Femur (tissue), 1 donor: Measurements from ENCODE around the gene KDR.

ENCODE experiments used
- DNase-seq: peaks from one replicate; pipeline ENCODE4 v3.0.0-alpha.2; 2017

KDR gene

DNA sequence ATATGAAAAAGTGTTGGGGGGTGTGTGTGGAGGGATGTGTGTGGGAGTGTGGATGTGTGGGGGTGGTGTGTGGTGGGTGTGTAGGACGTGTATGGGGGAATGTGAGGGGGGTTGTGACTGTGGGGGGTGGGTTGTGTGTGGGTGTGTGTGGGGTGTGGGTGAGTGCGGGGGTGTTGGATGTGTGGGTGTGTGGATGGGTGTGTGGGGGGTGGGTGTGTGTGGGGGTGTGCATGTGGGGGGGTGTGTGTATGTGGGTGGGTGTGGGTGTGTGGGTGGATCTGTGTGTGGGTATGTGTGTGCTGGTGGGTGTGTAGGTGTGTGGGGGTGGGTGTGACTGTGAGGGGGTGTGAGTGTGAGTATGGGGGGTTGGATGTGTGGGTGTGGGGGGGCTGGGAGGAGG lies 47.8 kb downstream of the KDR start:
- DNase-seq, result no peak

DNA sequence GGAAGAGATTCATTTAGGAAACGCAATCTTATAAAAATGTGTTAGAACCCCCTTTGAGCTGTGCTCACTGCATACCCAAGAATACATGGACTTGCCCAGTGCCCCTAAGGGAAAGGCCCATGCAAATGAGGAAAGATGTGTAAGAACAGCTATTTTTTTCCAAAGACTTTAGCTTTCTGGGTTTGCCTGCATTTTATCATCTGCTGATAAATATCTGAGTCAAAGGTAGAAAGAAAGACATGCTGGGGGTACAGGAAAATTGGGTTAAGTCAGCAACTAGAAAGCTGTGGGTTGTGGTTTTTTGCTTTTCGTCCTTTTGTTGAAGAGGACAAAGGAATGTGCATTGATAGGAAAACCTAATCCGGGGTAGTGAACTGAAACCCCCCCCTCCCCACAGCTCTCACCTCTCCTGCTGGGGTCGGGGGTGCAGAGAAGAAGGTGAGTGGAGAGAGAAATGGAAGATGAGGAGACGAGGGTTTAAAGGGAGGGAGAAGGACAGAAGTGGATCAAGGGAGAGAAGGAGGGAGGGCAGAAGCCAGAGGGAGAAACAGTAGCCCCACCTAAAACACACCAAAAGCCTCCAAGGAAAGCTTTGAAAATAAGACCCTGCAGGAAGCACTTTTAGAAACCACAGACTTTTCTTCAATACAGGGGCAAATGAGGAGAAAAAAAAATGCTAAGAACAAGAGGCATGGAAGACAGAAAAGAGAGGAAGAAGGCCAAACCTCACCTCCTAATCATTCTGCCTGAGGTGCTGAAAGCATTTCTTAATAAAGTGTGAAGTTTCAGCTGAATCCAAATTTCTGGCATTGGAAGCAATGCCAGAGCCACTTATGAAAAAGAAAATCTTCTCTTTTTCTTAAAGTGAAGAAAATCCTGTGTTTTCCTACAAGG lies 49.3 kb downstream of the KDR start:
- DNase-seq, result no peak

DNA sequence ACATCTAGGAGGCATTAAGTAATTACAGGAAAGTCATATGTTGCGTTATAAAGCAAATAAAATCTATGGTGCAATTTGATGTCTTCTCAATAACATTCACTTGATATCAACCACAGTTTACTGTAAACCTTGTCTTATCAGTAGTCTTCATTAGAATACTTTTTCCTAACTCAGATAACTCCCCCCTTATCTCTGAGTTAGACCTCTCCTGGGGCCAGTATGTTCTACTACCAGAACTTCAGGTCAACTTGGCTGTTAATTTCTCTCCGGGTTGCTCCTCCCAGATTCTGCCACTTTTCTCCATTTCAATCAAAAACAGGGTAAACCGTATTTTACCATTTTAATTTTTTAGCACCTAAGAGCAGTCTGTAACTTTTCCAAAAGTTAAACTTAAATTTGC lies 50.0 kb downstream of the KDR start:
- DNase-seq, result no peak

DNA sequence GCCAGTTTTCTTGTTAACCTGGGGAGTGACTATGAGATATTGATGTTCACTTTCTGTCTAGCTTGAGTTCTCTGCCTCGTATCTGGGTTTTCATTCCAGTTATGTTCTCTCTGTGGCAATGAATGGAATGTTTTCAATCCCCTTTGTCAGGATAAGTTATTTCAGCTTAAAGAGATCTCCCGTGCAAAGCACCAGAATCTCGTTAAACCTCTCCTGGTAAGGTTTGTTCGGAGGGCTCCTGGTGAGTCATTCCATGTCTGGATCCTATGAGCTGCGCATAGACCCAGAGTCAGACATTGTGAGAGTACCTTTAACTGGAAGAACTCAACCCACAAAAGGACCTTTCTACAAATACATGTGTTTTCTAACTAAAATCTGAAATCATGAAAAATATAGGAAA lies 51.0 kb downstream of the KDR start:
- no peak for DNase-seq

DNA sequence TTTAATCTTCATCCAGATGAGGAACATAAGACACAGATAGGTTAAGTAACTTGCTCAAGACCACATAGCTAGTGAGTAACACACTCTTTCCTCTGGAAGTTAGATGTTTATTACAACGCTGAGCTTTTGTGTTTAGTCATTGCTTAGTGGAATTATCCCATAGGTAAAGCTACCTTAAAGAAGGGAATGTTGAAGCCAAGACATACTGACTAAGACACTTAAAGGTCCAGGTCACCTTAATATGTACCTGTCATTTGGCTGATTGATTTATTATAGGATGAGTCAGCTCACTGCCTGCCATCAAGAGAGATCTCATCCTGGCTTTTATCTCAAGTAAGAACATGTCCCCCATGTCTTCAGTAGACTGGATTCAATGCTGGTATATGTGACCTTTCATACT lies 53.4 kb downstream of the KDR start:
- no peak for DNase-seq

DNA sequence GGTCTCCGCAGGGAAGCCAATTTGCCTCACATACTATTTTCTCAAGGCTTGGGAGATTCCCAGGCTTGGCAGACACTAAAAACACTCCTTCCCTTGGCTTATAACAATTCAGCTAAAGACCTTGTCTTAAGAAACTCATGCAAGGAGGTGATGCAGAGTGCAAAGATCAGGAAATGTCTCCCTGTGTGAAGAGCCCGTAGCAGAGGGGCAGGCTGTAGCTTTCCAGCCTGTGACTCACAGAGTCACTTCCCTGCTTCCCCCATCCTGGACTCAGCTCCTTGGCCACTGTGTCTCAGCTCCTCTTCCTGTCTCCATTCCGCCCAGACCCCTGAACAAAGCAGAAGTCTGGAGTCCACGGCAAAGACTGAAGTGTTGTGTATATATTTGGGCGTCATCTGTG lies 56.1 kb downstream of the KDR start:
- DNase-seq, result peak; percentile 25

DNA sequence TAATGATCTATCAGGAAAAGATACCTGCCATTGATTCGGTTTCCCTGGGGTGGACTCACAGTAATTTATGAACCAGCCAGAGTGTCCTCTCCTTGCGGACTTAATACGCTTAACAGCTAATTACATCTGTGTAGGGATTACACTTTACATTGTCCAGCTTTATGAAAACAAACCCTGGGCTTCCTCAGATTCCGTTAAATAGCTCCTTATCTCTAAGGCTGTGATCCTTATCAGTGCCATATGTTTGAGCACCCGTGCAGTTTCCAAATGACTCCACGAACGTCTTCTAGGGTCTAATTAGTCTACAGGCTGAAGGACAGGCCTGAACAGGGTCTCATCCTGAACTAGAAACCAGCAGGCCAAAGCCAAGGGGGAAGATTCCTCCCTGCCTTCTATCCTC lies 56.9 kb downstream of the KDR start:
- DNase-seq, result no peak

DNA sequence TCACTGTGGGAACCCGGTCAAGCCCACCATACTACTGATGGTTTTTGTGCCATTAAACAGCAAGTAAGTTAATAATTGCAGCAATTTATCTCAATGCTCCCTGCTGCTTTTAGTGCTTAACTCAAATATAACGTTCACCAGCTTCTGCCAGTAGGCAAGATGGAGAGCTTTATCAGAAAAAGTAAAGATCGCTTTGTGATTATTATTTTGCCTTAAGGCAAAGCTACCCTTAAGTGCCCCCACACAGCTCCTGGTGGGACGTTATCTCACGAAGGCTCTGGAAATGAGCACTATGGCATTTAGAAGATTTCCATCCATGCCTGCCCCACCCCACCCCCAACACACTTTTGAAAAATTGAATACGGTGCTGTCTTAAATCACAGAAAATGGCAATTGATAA lies 59.4 kb downstream of the KDR start:
- DNase-seq, result no peak

DNA sequence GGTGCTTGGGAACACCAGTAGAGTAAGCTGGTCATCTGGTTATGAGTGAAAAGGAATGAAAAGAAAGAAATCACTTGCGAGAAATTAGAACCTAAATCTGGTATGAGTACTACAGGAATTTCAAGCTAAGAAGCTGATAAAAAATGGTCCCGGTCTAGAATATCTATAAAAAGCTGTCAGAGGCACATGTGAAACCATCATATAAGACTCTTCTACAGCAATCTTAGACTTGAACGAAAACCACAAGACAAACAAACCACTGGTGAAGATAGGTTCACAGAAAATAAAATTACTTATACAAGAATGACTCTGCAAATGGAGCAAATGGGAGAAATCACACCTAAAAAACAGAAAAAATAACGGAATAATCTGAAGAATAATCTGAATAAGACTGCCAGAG lies 69.9 kb downstream of the KDR start:
- DNase-seq, result no peak

DNA sequence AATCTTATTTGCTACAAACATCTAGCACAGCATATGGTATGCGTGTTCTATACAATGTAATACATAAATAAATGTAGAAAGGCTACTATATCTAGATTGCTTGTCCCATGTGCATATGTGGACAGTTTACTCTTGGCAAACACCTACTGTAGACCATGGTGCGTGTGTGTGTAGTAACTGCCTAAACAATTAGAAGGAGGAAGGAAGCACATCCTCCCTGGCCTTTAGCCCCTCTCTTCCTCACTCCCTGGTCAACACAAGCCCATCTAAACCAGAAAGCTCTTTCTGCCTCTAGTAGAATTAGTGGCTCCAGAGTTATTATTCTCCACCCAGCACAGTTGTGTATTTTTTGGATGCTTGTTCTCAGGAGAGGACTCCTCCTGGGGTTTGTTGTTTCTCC lies 73.9 kb downstream of the KDR start:
- DNase-seq, result no peak

DNA sequence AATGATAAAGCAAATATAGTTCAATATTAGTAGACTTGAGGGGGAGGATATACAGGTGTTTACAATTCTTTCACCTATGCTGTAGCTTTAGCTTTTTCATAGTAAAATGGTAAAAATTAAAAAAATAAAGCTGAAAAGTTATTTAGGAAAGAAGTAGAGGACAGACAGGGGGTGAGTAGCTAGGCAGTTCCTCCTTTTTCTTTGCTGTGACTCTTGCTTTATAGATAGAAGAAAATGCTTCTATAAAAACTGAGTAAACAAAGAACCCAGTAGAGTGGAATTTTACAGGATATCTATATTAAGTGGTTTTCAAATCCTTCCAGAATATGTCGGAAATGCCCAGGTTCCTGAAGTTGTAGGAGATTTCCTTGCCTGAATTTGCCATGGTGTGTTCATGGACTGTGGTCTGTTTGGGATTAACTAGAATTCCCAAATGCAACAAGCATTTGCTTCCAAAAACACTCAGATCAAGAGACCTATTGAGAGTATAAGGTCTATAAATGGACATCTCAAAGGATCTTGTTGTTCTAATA lies 74.9 kb downstream of the KDR start:
- DNase-seq, result no peak

DNA sequence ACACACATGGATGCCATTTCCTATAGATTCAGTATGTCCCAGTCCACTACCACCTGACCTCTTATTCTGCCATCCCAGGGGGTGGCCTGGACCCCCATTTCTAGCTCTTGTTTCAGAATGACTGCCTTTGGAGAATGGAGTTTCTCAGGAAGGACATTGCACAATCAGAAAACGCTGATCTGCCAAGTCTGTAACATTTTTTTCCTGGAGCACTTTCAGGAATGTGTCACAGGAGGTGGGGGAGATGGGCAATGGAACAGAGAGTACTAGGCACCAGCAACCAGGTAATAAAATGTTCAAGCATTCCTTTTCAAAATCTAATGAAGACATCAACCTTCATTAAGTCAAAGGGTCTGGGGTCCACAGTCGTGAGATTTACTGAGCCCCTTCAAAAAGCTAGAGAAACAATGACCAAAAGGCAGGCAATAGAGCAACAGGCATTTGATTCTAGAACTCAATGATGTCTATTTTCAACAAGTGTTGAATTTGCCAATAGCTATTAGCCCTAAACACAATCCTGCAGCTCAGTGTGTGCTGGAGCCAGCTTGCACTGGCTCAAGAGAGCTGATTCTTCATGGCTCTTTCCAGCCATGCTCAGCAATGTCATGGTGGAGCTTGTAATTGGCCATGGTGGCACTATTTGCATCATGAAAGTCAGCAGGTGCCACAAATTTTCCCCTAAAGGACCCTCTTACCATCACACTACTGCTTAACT lies 87.1 kb downstream of the KDR start:
- DNase-seq, result peak; percentile 37

DNA sequence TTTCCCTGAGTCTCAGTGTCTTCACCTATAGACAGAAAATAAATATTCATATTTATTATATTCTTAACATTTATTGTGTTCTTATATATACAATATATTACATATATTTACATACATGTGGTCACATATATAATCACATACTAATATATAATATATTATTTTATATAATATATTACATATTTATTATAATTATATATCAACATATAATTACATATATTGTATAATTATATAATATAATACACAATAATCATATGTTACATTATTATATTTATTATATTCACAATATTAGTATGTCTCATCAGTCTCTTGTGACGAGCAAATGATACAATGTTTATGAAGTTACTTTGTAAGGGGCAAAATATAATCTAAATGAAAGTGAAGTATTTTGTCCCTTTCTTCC lies 87.7 kb downstream of the KDR start:
- DNase-seq, result no peak

DNA sequence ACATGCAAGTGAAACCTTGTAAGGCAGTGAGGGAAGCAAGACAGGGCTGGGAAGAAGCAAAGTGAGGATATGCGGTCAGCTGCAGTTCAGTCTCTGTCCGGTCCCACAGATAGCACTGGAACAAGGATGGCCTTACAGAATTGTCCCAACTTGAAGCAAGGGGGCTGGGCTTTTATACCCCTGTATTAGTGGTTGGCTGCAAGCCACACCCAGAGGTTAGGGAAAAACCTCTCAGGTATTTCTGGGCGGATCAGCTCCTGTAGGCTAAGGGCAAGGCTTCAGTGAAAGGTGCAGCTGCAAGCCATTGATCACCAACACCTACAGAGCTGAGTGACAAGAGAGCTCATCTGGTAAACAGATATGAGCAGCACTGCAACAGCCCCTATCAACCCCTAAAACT lies 89.0 kb downstream of the KDR start:
- no peak for DNase-seq

DNA sequence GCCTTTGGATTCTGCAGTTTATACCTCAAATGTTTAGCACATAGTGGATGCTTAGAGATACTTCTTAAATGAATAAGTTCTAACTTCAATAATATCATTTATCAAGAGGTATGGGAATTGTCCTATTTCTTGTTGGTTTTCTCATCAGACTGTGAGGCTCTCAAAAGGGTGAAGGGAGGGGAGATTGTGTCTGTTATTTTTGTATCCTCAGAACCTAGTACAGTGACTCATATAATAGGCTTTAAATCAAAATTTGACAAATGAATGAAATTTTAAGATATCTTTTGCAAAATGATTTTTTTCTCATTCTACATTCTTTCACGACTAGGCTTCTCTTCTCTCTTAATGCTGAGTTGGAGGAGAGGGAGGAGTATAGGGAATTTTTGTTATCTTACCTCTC lies 89.5 kb downstream of the KDR start:
- DNase-seq, result no peak

DNA sequence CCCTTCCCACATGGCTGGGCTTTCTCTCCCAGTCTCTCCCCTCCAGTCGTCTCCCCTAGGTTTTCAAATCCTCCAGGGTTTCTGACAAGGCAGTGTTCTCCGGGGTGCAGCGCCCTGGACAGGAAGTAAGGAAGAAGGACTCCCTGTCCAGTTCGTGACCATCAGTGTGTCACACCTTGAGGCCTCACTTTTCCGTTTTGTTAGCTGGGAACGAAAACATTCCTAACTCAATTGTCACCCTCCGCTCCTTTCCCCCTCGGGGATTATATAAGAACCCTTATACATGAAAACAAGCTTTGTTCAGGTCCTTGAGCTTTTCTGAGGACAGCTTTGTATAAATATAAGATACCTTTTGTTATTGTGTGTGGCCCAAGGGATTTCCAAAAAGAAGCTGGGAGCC lies 92.1 kb downstream of the KDR start:
- no peak for DNase-seq

DNA sequence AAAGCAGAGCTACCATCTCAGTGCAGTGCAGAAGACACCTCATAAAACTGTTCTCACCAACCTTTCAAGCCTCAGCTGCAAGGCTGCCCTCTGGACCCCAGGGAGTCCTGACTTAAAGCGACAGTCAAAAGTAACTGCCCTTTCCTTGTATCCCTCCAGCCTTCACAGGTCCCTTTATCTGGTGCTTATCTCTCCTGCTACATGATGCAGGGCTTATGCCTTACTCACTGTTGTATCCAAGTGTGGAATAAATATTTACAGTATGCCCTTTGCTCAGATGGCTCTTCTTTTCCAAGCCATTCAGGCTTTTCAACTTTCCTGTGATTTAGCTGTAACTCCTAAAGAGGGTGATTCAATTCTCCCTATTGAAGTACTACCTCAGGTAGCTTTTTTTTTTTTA lies 92.6 kb downstream of the KDR start:
- DNase-seq, result no peak

DNA sequence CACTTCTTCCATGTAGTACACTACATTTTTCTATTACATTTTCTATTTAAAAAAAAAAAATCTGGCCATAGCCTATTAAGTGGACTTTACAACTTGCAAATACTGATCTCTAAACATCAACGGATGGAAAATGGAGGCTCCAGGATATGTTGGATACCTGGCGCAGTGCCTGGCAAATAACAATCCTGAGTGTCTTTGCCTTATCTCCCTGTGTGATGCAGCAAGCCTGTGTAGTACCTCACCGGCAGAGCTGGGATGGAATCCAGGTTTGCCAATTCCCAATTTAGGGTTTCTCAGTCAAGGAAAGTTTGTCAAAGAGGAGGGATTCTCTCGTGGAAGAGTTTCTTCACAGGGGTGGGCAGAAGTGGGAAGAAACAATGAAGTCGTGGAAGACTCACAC lies 93.2 kb downstream of the KDR start:
- DNase-seq, result no peak

DNA sequence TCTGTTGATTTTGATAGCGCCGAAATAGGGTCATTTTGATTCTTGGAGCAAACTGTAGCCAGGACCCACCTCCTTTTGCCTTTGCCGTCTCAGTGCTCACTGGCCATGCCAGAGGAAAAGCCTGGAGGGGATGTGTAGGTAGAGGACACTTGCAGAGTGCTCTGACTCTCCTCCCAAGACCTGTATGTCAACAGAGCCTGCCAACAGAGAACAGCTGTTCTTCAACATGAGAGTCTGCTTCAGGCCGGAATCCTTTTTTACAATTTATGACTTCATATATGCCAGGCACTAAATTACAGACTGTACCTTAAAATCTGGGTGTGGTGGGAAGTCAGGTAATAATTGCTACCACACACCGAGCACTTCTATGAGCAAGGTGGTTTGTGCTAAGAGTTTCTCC lies 94.2 kb downstream of the KDR start:
- no peak for DNase-seq

DNA sequence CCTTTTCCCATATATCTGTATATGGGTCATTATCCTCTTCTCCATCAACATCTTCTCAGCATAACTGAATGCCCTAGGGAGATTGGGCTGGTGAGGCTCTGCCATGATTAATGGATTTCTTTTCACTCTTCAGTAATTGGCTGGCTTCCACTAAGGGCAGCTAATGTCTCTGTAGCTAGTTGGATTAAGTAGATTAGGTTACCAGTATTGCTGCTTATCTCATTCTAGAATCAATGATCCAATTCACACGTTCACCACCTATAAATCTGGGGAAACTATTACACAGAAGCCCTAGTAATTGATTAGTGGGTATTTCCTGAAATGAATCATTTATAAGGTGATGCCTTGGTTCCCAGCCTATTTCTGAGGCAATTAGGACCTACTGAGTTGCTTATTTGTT lies 94.8 kb downstream of the KDR start:
- no peak for DNase-seq

DNA sequence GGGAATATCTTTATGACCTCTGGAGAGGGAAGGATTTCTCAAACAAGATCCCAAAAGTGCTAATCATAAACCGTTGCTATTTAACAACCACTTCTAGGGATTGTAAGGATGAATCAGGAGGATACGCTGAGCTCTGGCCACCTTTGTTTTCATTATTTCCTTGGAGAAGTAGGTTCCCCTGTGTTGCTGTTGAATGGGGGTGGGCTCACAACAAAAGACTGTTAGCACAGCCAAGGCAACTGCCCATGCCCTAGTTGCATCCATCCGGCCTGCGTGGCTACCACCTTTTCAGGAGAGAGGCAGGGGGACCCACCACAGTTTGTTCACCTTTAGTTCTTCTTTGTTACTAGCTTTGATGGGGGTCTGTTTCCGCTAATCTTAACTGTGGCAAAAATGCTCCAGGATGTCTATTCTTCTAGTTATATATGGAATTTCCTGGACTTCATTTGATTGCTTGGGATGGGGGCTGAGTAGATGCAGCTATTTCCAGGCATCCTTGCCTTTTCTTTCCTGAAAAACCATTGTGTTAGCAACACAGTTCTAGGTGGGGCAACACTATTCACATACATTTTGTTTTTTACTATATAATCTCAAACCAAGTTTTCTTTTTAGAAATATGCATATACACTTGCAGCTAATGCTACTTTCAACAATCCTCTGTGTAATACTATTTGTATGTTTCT lies 95.4 kb downstream of the KDR start:
- DNase-seq, result no peak

DNA sequence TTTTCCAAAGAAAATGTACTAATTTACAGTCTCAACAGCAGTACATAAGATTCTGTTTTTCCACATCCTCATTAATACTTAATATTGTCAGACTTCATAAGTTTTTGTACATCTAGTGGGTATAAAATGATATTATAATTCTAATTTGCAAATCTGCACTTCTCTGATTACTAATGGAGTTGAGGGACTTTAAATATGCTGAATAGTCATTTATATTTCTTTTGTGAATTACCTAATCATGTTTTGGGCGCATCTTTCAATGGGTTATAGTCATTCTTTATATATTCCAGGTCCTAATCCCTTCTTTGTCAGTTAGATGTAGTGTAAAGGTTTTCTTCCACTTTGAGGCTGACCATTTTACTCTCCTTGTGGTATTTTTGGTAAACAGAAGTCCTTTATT lies 96.1 kb downstream of the KDR start:
- DNase-seq, result no peak
